ENCODE measurements around the gene VWC2.

The VWC2 gene

DNA sequence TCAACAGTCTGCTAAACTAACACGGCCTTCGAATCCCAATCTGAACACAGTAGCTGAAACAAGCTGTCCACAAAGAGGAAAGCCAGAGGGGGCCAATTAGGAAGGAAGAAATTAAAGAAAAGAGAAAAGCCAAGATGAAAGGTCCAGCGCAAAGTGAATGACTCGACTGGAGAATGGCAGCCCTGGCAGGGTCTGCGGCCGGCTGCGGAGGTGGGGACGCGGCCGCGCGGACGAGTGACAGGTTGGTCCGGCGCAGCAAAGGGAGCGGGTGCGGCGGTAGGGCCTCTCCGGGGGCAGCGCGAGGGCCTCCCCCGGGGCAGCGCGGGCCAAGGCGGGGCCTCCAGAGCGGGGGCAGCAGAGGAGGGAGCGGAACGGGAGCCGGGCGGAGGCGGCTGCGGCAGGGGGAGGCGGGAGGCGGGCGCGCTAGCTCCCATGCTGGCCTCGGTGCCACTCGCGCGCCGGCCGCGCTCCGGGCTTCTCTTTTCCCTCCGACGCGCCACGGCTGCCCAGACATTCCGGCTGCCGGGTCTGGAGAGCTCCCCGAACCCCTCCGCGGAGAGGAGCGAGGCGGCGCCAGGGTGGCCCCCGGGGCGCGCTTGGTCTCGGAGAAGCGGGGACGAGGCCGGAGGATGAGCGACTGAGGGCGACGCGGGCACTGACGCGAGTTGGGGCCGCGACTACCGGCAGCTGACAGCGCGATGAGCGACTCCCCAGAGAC, at the start of gene VWC2:
Gene VWC2, plus strand, starts transcription at position 421 of the 718 bp plus-strand sequence. CDS start 1,798 bp downstream, outside the sequence.
- no peak for DNase-seq

DNA sequence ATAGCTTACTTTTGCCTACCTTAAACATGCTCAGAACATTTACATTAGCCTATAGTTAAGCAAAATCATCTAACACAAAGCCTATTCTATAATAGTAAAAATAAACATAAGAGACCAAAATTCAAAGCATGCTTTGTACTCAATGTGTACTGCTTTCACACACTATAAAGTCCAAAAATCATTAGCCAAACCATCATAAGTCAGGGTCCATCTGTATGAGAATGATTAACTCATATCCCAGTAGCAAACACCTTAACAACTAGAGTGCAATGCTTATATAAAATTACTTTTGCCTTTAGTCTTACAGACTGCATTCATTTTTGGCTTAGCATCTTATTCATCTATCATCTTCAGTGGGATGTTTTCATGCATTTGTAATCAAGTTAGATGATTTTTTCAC, 49.4 kb upstream of the VWC2 start:
- no peak for DNase-seq

DNA sequence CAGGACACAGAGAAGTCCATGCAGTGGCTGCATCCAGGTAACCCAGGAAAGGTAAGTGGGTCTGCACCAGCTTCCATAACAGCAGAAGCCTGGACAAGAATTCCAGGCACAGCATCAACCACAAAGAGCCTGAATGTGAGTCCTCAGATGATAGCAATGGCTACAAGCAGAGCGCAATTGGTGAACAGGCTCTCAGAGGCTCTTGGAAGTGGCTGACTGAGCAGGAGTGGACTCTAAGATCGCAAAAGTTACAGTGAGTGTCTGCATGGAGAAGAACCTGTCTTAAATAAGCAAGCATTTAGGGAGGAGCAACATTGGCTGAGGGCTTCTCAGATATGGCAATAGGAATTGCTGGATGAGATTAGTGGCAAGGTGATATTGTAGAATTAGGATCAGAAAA, 41.6 kb upstream of the VWC2 start:
- no peak for DNase-seq

DNA sequence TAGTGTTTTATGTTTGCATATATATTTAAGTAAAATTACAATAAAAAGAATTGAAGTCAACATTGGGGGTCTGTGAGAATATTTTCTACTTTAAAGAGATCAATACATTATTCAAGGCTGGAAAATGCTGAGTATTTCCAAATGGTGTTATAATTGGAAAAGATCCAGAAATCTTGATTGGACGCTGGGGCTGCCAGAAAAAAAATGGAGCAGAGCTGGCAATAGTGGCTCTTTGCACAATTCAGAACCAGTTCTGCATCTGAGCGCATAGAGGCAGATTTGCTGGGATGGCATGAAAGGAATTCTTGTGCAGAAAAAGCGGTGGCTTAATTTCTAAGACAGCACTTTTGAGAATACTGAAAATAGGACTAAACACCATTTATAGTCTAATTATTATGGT, 10.8 kb upstream of the VWC2 start:
- no peak for DNase-seq

DNA sequence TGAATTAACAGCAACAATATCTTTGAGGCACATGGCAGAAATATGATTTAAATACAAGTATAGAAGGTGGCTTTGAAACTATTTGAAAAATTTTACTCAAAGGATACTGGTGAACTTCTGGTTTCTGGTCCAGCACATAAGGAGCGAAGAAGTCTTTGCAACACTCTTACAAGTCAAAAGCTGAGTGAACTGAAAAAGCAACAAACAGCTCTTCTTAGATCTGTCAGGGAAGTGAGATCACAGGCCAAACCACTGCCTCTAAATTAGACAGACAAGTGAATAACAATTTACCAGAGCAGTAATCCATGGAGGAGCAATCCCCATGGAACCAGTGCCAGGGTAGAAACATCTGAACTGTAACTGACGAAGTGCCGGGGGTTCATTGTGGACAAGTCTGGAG, 9.6 kb upstream of the VWC2 start:
- no peak for DNase-seq

DNA sequence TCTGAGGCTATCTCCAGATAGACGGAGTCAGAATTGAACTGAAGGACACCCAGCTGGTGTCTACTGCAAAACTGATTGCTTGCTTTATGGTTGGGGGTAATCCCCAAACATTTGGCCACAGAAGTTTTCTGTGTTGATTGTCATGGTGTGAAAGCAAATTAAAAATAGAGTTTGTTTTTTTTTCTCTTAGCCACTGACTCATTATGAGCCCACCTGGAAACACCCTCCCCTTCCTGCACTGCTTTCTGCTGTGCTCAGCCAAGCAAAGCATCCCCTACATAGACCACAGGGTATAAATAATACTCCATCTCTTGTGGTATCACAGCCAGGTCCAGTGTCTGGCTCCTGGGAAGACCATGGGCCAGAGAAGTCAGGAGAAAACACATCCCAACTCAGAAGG, 6.5 kb upstream of the VWC2 start:
- DNase-seq = no peak

DNA sequence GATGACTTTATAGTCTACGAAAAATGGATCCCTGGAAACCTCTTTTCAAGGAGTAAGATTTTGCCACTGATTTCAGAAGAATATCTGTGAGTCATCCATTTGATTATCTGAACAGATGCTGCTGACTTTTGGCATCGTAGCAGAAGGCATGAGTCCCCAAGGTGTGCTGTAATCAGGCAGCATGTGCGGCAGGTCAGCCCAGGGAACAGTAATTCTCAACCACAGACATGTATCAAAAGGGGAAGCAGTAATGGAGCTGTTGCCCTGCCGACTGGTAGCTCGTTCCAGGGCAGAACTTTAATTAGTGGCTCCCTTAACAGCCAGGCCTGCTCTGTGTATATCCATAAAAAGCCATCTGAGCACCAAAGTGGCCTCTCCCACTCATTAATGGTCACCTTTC, 5.7 kb upstream of the VWC2 start:
- DNase-seq = no peak

DNA sequence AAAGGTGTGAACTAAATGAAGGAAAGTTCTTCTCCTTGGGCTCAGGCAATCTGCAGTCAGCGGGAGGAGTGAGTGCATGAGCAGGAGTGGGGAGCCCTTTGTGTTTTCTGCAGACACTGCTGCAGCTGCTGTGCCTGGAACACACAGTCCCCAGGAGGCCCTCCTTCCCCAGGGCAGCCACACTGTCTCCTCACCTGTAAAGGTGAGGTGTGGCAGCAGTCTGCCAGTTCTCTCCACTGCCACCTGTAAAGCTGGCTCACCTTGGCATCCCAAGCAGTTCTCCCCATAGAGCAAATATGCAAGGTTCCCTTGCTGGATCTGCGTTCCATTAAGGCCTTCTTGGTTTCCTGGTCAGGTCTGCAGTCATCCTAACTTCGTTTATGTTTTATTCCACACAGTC, 5.2 kb upstream of the VWC2 start:
- DNase-seq = no peak

DNA sequence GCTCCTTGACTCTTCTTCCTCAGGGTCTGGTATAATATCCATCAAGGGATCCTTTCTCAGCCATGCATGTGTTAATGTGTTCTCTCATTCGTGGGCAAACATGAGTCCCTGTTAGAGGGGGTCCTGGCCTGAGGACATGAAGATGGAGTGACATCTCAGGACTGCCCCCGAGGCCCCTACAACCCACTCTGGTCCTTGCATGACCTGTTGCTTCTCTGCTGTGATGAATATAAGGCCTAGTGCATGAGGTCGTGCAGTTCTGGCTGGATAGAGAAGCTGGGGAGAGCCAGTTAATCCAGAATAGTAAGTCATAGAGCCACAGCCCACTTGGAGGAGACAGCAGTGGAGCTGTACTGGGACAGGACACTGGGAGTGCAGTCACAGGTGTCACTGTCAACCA, 4.6 kb upstream of the VWC2 start:
- DNase-seq = no peak

DNA sequence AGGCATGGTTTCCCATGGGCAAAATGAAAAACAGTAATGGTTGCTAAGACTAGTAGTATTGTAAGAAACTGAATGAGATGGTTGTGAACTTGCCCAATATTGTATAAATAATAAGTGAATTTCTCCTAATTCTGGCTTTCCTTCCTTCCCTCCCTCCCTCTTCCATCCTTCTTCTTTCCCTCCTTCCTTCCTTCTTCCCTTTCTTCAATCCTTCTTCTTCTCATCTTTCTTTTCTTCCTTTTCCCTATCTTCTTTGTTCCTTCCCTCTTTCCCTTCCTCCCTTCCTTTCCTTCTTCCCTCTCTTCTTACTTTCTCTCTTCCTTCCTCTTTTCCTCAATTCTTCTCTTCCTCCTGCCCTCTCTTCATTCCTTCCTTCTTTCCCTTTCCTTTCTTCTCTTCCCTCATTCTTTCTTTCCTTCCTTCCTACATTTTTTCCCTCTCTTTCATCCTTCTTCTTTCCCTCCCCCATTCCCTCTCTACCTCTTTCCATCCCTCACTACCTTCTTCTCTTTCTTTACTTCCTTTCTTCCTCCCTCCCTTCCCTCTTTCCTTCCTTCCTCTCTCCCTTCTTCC, 4.1 kb upstream of the VWC2 start:
- DNase-seq = no peak

DNA sequence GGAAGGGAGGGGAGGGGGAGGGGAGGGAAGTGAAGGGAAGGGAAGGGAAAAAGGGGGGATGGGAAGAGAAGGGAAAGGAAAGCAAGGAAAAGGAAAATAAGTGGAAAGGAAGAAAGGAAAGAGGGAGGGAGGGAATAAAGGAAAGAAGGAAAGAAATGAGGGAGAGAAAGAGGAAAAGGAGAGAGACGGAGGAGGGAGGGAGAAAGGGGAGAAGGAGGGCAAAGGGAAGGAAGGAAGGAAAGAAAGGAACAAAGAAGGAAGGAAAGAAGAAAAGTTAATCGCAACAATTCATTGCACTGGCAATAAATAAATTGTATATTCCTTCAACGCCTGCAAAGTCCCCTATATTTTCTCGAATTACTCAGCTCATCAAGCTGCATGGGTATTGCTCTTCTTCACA, 2.6 kb upstream of the VWC2 start:
- no peak for DNase-seq

DNA sequence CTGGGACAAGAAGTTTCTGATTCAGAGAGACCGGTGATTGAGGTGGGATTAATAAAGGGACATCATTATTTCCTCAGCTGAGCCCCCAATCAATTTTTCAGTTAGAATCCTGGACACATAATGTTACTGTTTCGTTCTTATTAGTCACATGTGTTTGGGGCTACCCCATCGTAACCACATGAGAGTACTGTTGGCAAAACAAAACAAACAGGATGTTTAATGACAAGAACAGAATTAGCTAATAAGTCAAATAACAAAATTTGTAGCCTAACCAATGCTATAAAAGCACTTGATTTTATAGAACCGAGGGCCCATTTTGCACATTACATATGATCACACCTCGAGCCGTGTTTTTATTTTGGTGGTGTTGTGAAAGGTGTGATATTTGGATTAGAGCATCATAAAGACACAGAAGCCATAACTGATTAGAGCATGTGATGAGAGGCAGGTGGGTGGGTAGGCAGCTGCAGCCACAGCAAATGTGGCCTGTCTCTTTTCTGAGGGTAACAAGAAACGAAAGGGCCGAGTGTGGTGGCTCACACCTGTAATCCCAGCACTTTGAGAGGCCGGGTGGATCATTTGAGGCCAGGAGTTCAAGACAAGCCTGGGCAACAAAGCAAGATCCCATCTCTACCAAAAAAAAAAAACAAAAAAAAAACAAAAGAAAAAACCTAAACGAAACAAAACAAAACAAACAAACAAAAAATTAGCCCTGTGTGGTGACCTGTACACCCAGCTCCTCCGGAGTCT, 1.8 kb upstream of the VWC2 start:
- DNase-seq = no peak

DNA sequence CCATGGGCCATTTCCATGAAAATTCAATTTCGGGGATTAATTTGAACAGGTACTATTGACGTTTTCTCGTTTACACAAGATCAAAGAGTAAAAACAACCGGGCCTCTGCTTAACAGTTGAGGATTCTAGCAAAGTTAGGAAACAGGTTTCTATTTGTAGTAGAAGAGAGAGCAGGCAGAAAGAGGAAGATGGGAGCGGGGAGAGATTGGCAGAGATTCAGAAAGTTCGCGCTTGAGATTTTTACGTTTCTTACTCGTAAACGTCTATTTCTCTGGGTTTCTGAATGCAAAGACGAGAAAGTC, 571 bp upstream of the VWC2 start:
- DNase-seq = no peak

DNA sequence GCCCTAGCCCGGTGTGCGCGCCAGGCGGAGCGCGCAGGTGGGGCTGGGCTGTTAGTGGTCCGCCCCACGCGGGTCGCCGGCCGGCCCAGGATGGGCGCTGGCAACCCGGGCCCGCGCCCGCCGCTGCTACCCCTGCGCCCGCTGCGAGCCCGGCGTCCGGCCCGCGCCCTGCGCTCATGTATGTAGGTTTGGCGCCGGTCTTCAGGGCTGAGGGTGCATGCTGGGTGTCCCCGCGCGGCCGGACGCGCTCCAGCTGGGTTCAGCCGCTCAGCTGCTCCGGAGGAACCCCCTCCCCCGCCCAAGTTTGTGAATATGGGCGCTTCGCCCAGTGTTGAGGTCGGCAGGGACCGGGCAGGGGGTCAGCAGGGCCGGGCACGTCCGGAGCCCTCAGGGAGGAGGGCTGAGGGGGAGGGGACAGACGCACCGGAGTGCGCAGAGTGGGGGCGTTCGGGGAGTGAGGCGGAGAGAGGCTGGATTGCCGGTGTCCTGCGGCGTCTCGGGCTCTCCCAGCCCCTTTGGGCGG, 559 bp downstream of the VWC2 start:
- no peak for DNase-seq

DNA sequence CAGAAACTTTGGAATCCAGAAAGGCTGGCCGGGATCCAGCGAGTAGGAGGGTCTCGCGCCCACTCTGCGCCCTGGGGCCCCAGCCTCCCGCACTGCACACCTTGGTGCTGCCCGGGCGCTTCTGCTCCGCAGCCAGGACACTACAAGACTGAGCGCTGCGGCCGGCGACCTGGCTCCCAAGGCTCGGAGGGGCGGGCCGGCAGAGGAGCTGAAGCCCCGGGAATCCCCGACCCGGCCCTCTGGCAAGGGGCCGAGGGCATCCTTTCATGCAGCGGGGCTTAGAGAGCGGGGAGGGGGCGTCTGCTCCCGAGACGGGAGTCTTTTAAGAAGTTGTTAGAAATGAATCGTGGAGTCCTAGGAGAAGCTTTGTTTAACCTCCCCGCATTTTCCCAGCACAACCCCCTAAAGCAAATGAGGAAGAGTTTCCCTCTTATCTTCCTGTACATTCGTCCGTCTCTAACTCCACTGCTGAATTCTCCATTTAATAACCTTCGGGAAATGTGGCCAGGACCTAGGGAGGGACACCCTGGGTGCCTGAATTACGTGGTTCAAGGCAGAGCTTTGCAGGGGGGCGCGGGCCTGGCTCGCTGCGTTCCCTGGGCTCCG, 1.1 kb downstream of the VWC2 start:
- no peak for DNase-seq

DNA sequence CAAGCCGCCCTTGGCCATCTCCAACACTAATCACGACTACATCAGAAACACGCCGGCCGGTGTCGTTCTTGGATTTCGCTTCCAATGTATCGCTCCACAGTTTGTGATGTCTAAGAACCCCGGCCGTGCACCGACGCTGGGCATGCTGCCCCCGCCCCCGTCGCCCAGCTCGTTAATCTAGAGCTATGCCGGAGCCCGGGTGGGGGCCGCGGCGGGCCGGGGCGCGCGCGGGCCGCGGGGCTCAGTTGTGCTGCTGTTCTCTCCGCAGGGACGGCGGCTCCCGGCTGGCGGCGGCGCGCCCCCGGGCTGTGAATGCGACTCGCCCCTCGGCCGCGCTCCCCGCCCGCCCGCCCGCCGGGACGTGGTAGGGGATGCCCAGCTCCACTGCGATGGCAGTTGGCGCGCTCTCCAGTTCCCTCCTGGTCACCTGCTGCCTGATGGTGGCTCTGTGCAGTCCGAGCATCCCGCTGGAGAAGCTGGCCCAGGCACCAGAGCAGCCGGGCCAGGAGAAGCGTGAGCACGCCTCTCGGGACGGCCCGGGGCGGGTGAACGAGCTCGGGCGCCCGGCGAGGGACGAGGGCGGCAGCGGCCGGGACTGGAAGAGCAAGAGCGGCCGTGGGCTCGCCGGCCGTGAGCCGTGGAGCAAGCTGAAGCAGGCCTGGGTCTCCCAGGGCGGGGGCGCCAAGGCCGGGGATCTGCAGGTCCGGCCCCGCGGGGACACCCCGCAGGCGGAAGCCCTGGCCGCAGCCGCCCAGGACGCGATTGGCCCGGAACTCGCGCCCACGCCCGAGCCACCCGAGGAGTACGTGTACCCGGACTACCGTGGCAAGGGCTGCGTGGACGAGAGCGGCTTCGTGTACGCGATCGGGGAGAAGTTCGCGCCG, 1.9 kb downstream of the VWC2 start:
- no peak for DNase-seq

DNA sequence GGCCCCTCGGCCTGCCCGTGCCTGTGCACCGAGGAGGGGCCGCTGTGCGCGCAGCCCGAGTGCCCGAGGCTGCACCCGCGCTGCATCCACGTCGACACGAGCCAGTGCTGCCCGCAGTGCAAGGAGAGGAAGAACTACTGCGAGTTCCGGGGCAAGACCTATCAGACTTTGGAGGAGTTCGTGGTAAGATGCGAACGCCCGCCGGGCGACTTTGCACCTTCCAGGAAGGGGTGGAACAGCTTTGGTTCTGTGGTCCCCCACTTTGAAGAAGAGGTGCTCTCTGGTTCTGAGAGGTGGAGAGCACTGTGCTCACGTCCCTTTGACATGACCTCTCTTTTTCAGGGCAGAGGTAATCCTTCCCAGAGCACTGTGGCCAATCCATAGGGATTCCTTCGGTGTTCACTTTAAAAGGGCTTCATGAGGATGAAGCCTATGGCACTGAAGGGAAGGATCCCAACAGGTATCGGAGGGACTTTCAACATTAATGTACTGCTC, 2.6 kb downstream of the VWC2 start:
- DNase-seq = no peak

DNA sequence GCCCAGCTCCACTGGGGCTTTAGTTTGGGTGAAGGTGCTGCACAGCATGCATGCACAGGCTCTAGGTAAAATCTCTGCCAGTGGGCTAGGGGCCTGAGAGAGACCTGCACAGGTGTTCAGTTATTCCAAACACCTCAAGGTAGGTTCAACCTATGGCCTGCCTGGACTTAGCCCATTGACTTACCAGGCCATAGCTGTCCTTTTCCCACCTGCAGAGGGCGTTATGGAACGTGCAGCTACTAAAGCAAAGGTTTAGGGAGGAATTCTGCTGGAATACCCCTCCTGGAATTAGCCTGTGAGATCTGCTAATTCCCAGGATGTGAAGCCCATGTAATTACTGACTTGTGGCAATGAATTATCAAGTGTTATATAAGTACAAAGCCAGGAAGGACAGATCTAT, 3.6 kb downstream of the VWC2 start:
- no peak for DNase-seq

DNA sequence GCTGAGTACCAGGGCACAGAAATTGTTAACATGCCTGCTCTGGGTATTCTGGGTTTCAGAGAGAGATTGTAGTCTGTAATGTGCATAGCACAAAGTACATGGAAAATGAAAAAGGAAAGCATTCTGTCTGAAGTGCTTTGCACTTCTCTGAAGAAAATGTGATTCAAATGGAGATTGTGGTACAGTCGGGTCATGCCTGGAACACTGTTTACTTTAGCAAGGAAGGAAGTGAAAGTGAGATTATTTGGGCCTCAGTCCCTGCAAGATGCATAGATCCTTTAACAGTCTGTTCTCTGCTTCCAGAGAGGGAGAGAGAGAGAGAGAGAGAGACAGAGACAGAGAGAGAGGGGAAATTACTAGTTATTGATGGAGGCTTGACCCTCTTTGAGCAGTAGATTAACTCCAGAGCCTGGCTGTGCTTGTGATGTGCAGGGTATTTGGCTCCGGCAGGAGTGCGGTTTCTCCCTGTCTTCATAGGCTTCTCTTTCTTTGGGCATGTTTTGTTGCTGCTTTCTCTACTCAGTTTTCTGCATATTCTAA, 5.4 kb downstream of the VWC2 start:
- no peak for DNase-seq

DNA sequence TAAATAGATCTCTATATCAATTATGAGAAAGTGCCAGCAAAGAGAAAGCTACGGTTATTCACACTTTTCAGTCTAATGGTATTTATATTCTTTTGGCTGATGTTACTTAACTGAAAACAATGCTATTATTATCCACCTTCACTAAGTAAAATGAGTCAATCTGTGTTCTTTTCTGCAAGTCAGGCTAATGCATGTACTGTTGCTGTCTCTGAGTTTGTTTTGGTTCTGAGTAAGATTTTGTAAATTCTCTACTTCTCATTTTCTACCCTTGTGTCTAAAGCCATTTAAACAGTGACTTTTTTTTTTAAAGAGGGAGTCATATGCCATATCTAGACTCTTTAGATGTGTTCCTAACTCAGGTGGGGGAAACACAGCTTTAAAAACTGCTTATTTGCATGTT, 7.5 kb downstream of the VWC2 start:
- no peak for DNase-seq

DNA sequence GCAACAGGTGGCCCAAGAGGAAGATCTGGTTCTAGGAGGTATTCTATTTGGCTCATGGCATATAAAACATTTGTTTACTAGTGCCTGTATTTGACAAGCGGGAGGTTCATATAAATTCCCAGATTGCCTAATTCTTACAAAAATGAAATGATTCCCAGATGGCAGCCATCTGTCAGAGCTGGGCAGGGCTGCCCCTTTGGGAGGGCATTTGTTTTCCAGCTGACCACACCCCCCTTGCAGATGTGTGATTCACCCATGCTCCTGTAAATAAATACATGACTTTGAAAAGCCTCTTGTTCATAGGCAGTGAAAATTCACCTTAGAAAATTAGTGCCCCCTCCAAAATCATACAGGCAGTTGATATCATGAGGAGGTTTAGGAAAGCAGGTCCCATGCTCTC, 8.6 kb downstream of the VWC2 start:
- DNase-seq = no peak

DNA sequence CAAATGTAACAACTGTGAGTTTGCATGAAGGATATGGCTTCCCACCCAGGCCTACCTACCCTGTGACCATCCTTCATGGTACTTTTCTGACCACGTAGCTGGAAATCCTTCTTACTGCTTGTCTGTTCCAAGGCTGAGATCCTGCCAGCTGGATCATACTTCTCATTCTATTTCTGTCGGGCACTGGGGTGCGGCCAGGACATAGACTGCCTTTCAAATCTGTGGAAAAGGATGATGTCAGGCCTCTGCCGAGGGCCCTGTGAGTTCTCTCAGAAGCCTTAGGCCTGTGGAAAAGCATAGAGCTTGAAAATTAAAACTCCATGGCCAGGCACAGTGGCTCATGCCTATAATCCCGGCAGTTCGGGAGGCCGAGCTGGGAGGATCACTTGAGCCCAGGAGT, 10.0 kb downstream of the VWC2 start:
- DNase-seq = no peak
